Heart left ventricle (tissue), 13 donors: ENCODE data around the gene SZT2.

ENCODE experiments used
- POLR2A ChIP-seq, 2 donors: fragments of 450-650 bp; IDR thresholded peaks; one replicate each; pipeline ENCODE4 v1.6.1; 2017; ENCODE audit warnings: antibody characterized with exemption in 2 of 2, mild to moderate bottlenecking in 2 of 2, moderate library complexity in 2 of 2
- TF ChIP-seq, protein P1 (sequence below), 12 donors: fragments of 200-600 bp; sonication (generic) in 4 of 12; IDR thresholded peaks; one replicate each; pipeline versions ENCODE4 v1.5.0 to v1.8.0; 2018 to 2022; ENCODE audit warnings: antibody characterized with exemption in 12 of 12, mild to moderate bottlenecking in 5 of 12
- donor health status: ischemic (EF 13 %, LVEDD 7.1; RV severe dilation, severe dysfunction).
- donor health status: DM: no; HTN: yes; CAD: no.
- donor health status: DM: no; HTN: no; CAD: no.
- donor health status: ischemic (EF 25% LVEDD 6.9; RV normal size, moderate dysfunction).
- donor health status: ischemic (EF 25% LVEDD 5.7; RV mildly dilated, moderate dysfunction).
- donor health status: ischemic (EF 35%, LVEDD 5.7; RV mildly dilated, moderate dysfunction).
- donor health status: nonischemic (EF 11% LVEDD 7.7; RV severe dilation, severe dysfunction).
- donor health status: DM: yes; HTN: yes; CAD: no.
- donor health status: PGD.
- donor health status: ischemic (EF 29% LVEDD 5.4; RV normal size, mild dysfunction).
- donor health status: nonischemic (EF 23%, LVEDD 6.1; RV moderate dilation, normal function).

DNA sequence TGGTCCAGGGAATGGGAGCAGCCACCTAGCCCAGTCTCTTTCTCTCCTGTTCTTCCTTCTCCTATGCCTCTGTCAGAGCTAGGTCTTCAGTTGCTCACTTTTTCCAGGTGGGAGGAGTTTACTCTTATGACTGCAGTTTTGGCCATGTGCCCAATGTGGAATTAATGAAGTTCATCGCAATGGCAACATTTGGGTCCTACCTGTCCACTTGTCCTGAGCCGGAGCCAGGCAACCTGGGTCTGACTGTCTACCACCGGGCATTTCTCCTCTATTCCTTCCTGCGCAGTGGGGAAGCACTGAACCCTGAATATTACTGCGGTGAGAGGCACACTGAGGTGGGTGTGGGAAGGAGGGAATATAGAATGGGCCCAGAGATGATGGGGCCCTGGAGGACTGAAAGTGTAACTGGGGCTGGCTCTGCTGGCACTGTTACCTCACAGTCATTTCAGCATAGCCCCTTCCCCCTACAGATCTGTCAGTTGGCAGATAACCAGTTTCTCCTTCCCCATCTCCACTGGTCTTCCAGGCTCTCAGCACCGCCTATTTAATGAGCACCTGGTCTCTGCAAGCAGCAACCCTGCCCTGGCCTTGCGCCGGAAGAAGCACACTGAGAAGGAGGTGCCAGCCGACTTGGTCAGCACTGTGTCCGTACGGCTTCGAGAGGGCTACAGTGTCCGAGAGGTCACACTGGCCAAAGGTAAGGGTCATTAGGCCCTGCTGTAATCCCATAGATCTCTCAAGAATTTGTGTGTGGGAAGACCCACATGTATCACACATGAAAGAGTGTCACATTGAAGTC is 30.1 kb downstream of the SZT2 start:
- TF ChIP-seq, protein P1, sequence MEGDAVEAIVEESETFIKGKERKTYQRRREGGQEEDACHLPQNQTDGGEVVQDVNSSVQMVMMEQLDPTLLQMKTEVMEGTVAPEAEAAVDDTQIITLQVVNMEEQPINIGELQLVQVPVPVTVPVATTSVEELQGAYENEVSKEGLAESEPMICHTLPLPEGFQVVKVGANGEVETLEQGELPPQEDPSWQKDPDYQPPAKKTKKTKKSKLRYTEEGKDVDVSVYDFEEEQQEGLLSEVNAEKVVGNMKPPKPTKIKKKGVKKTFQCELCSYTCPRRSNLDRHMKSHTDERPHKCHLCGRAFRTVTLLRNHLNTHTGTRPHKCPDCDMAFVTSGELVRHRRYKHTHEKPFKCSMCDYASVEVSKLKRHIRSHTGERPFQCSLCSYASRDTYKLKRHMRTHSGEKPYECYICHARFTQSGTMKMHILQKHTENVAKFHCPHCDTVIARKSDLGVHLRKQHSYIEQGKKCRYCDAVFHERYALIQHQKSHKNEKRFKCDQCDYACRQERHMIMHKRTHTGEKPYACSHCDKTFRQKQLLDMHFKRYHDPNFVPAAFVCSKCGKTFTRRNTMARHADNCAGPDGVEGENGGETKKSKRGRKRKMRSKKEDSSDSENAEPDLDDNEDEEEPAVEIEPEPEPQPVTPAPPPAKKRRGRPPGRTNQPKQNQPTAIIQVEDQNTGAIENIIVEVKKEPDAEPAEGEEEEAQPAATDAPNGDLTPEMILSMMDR (IDR thresholded peaks at IDR 0.05) = no peak
- no peak for TF ChIP-seq POLR2A (IDR thresholded peaks at IDR 0.05)
